Esophagus squamous epithelium (tissue), 5 donors: ENCODE data around the gene HMGXB3. TPM values are rescaled to one million over a fixed set of nuclear protein-coding genes. Genes with fewer than 3 reads are reported as not detected.

Experiments
- DNase-seq: peaks from one replicate; lab custom pipeline; 2025; lab: John Stamatoyannopoulos, UW
- H3K27ac ChIP-seq, 4 donors: fragments of 200-600 bp; sonication (generic); one replicate each; pipeline ENCODE4 v1.5.1; 2016 to 2019; ENCODE audit warnings: mild to moderate bottlenecking in 1 of 4
- H3K27me3 ChIP-seq, 4 donors: fragments of 200-600 bp; sonication (generic); 1 replicate in 3 of 4; 2 replicates in 1 of 4; pipeline versions ENCODE4 v1.5.1 to v1.6.0; 2017 to 2021; ENCODE audit warnings: antibody characterized with exemption in 1 of 4
- H3K36me3 ChIP-seq, 3 donors: fragments of 200-600 bp; sonication (generic); one replicate each; pipeline ENCODE4 v1.5.1; 2016 to 2019
- H3K4me1 ChIP-seq, 3 donors: fragments of 200-600 bp; sonication (generic); one replicate each; pipeline ENCODE4 v1.5.1; 2017 to 2019
- H3K4me3 ChIP-seq, 4 donors: fragments of 200-600 bp; sonication (generic); 1 replicate in 3 of 4; 2 replicates in 1 of 4; pipeline ENCODE4 v1.5.1; 2016 to 2019; ENCODE audit warnings: mild to moderate bottlenecking in 2 of 4, moderate library complexity in 1 of 4
- H3K9me3 ChIP-seq, 3 donors: fragments of 200-600 bp; sonication (generic); one replicate each; pipeline ENCODE4 v1.5.1; 2016 to 2019
- POLR2A ChIP-seq, 4 donors: fragments of 450-650 bp; IDR thresholded peaks; one replicate each; pipeline ENCODE4 v1.6.1; 2017; ENCODE audit warnings: antibody characterized with exemption in 4 of 4, mild to moderate bottlenecking in 4 of 4, moderate library complexity in 3 of 4
- WGBS, 2 donors: methylation state at CpG; one replicate each; pipeline ENCODE4 v1.1.5; 2018; 5-methylcytosine and 5-hydroxymethylcytosine counted together
- intact Hi-C: fragments of 100-400 bp; cut with DNase I; formaldehyde crosslinking; loops from one replicate; pipeline ENCODE4 v1.15.0; 2022
- total RNA-seq, 4 donors: library from RNA; depleted of rRNA; stranded (reverse); fragments of >200 nt; gene quantifications; one replicate each; pipeline ENCODE4 v1.1.0, GENCODE V29; 2016
- TF ChIP-seq, protein P1 (sequence below), 6 experiments: fragments of 450-650 bp in 4 of 6; fragments of 200-600 bp in 2 of 6; sonication (generic) in 2 of 6; IDR thresholded peaks; one replicate each; pipeline ENCODE4 v1.5.1; 2016 to 2019; ENCODE audit warnings: antibody characterized with exemption in 6 of 6, mild to moderate bottlenecking in 4 of 6, moderate library complexity in 4 of 6
- donor health status: DM: yes; HTN: yes; CAD: no.

Gene HMGXB3
- total RNA-seq, 4 donors from 2014 or later = 12.4 to 26.3 (median 20.5) TPM

DNA sequence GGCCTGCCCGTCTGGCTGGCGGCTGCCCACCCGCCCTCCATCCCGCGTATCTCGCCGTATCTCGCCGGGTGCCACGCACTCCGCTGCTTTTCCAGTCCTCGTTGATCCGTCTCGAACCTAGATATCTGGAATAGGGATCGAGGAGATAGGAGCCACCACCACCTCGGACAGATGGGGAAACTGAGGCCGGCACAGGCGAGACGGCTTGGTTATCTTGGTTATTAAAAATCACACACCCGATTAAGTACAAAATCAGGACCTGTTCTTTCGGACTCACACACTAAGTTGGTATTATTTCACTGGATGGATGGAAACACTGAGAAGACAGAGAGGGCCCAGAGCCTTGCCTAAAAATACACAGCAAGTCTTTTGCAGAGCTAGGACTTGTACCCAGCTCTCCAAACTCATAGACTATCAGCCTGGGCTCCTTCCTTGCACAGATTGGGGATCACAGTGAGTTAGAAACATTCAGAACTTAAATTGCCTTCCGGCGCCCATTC lies 39.3 kb upstream of the HMGXB3 start:
- H3K9me3 ChIP-seq = no peaks in the 10 kb centered on the region
- intact Hi-C loops = loop anchor here (5.0 kb wide), 1 partner anchor 124 kb away; no protein-coding TSS in a partner anchor
- H3K27ac ChIP-seq = peak overlapping the region; percentile 85 to 98 (median 94)
- peaks cover 0 to 6% (median 0%) of the 10 kb centered on the region in 3 donors for H3K36me3 ChIP-seq
- peaks cover 13 to 44% (median 22%) of the 10 kb centered on the region in 3 donors for H3K4me1 ChIP-seq
- H3K4me3 ChIP-seq = peak overlapping the region; percentile 67 to 96 (median 90)
- no peak for TF ChIP-seq POLR2A (IDR thresholded peaks at IDR 0.05)
- TF ChIP-seq, protein P1, sequence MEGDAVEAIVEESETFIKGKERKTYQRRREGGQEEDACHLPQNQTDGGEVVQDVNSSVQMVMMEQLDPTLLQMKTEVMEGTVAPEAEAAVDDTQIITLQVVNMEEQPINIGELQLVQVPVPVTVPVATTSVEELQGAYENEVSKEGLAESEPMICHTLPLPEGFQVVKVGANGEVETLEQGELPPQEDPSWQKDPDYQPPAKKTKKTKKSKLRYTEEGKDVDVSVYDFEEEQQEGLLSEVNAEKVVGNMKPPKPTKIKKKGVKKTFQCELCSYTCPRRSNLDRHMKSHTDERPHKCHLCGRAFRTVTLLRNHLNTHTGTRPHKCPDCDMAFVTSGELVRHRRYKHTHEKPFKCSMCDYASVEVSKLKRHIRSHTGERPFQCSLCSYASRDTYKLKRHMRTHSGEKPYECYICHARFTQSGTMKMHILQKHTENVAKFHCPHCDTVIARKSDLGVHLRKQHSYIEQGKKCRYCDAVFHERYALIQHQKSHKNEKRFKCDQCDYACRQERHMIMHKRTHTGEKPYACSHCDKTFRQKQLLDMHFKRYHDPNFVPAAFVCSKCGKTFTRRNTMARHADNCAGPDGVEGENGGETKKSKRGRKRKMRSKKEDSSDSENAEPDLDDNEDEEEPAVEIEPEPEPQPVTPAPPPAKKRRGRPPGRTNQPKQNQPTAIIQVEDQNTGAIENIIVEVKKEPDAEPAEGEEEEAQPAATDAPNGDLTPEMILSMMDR (IDR thresholded peaks at IDR 0.05) = no peak
- 18 to 37% methylated on average over 8 to 16 of the region's 23 CpGs for WGBS, 2 donors
- no peaks in the 10 kb centered on the region for H3K27me3 ChIP-seq
- DNase-seq = no peak

DNA sequence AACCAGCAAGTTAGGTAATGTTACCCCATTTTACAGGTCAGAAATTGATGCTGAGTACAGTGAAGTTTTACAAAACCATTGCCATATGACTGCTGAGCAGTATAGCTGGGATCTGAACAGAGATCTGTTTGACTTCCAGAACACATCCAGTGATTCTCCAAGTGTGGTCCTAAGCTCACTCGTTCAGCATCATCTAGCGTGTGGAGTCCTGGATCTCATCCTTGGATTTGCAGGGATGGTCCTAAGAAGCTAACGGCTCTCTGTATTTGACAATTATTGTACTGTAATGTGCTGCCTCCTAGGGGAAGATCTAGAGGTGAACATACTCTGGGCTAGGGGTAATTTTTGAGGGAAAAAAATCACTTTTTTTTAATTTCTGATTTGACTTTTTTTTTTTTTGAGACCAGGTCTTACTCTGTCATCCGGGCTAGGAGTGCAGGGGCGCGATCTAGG lies 38.6 kb upstream of the HMGXB3 start:
- 57 to 59% methylated on average over 6 of the region's 6 CpGs for WGBS, 2 donors
- Histone ChIP-seq H3K27me3 (no peaks in the 10 kb centered on the region), H3K4me1 (peaks cover 13 to 44% (median 22%) of the 10 kb centered on the region in 3 donors), H3K9me3 (no peaks in the 10 kb centered on the region), H3K36me3 (peaks cover 0 to 6% (median 0%) of the 10 kb centered on the region in 3 donors), H3K4me3 (peak overlapping the region; percentile 67 to 96 (median 90)), H3K27ac (peak overlapping the region in 2 of 4 donors; percentile 95 to 98)
- TF ChIP-seq, protein P1 (IDR thresholded peaks at IDR 0.05) = peak in 5 of 6 experiments; percentile 15 to 61 (median 48)
- TF ChIP-seq POLR2A (IDR thresholded peaks at IDR 0.05) = no peak
- DNase-seq = no peak
- intact Hi-C loops = loop anchor here (5.0 kb wide), 1 partner anchor 125 kb away; no protein-coding TSS in a partner anchor

DNA sequence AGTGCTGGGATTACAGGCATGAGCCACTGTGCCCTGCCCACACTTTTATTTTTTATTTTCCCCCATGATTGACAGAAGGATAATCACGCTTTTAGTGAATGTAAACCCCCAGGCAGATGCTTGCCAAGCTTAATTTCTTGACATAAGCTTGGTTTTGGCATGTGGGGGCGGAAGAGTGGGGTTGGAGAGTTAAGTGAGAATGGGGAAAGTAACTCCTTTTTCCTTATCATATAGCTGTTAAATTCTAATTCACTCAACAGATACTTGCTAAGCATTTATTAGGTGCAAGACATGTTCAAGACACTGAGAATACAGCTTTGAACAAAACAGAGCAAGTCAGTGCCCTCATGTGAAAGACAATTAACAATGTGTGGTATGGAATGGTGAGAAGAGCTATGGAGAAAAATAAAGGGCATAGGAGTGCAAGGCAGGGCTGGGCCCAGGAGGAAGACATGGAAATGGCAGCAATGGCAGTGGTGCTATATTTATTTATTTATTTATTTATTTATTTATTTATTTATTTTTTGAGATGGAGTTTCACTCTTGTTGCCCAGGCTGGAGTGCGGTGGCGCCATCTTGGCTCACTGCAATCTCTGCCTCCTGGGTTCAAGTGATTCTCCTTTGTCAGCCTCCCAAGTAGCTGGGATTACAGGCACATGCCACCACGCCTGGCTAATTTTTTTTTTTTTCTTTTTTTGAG lies 37.8 kb upstream of the HMGXB3 start:
- Histone ChIP-seq H3K9me3 (no peaks in the 10 kb centered on the region), H3K36me3 (peaks cover 0 to 6% (median 0%) of the 10 kb centered on the region in 3 donors), H3K4me3 (peak overlapping the region in 1 of 4 donors; percentile 92), H3K27me3 (no peaks in the 10 kb centered on the region), H3K27ac (no peak overlapping the region), H3K4me1 (peaks cover 13 to 44% (median 22%) of the 10 kb centered on the region in 3 donors)
- no peak for DNase-seq
- WGBS, 2 donors = 89 to 94% methylated on average over 5 of the region's 5 CpGs
- TF ChIP-seq POLR2A (IDR thresholded peaks at IDR 0.05) = no peak
- TF ChIP-seq, protein P1 (IDR thresholded peaks at IDR 0.05) = no peak
- intact Hi-C loops = loop anchor here (5.0 kb wide), 1 partner anchor 125 kb away; no protein-coding TSS in a partner anchor

DNA sequence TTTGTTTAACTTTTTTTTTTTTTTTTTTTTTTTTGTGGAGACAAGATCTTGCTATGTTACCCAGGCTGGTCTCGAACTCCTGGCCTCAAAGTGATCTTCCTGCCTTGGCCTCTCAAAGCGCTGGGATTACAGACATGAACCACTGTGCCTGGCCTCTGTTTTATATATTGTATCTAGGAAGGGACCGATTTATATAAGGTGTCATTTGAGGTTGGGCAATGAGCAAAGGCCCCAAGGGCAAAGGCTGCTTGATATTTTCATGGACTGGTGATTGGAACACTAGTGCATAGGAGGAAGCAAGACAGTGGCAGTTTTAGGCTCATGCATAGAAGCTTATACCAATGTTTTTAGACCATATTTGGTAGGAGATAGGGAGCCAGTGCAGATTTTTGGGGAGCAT lies 36.8 kb upstream of the HMGXB3 start:
- no peak overlapping the region for H3K4me3 ChIP-seq
- no peak for TF ChIP-seq POLR2A (IDR thresholded peaks at IDR 0.05)
- TF ChIP-seq, protein P1 (IDR thresholded peaks at IDR 0.05) = no peak
- intact Hi-C loops = loop anchor here (5.0 kb wide), 1 partner anchor 126 kb away; no protein-coding TSS in a partner anchor
- no peak for DNase-seq
- peaks cover 0 to 6% (median 0%) of the 10 kb centered on the region in 3 donors for H3K36me3 ChIP-seq
- no peaks in the 10 kb centered on the region for H3K9me3 ChIP-seq
- H3K27me3 ChIP-seq = no peaks in the 10 kb centered on the region
- 95% methylated on average over 3 of the region's 3 CpGs; no CpG with 5 or more reads in 1 of the 2 donors for WGBS, 2 donors
- H3K27ac ChIP-seq = no peak overlapping the region
- peaks cover 13 to 44% (median 22%) of the 10 kb centered on the region in 3 donors for H3K4me1 ChIP-seq

DNA sequence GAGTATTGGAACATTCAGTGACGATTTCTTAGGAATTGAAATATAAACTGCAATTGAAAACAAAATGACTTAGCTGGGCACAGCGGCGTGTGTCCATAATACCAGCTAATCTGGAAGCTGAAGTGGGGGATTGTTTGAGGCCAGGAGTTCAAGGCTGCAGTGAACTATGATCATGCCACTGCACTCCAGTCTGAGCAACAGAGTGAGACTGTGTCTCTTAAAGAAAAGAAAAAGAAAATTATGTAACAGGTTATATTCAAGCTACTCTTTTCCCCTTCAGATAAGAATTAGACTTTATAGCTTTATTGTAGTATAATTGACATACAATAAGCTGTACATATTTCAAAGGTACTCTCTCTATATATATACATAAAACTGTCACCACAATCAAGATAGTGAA lies 33.6 kb upstream of the HMGXB3 start:
- Histone ChIP-seq H3K4me1 (peaks cover 0 to 17% (median 6%) of the 10 kb centered on the region in 3 donors), H3K4me3 (no peak overlapping the region), H3K9me3 (no peaks in the 10 kb centered on the region), H3K36me3 (peaks cover 0 to 22% (median 0%) of the 10 kb centered on the region in 3 donors), H3K27ac (no peak overlapping the region), H3K27me3 (no peaks in the 10 kb centered on the region)
- WGBS, 2 donors = 91 to 95% methylated on average over 3 of the region's 3 CpGs
- intact Hi-C loops = loop anchor here (5.0 kb wide), 1 partner anchor 315 kb away; no protein-coding TSS in a partner anchor
- no peak for DNase-seq
- TF ChIP-seq POLR2A (IDR thresholded peaks at IDR 0.05) = no peak
